Mucosa of descending colon (tissue), 3 donors: ENCODE measurements around the gene ARF1. TPM values are rescaled to one million over a fixed set of nuclear protein-coding genes. Genes with fewer than 3 reads are reported as not detected.

Source experiments
- ATAC-seq: fragments of 200-7000 bp; cut with Tn5 transposase; one replicate; pipeline ENCODE4 v1.9.1; 2020; ENCODE audit warnings: mild to moderate bottlenecking, moderate library complexity
- DNase-seq, 3 donors: peaks; one replicate each; pipeline ENCODE4 v3.0.0-alpha.2; 2020
- H3K36me3 ChIP-seq: fragments of 200-600 bp; one replicate; pipeline ENCODE4 v1.8.0; 2021; ENCODE audit warnings: low read depth, mild to moderate bottlenecking
- H3K4me1 ChIP-seq: fragments of 200-600 bp; one replicate; pipeline ENCODE4 v1.8.0; 2021; ENCODE audit warnings: low read depth, mild to moderate bottlenecking
- H3K4me3 ChIP-seq: fragments of 200-600 bp; one replicate; pipeline ENCODE4 v1.8.0; 2021; ENCODE audit warnings: mild to moderate bottlenecking
- H3K9me3 ChIP-seq: fragments of 200-600 bp; one replicate; pipeline ENCODE4 v1.8.0; 2021; ENCODE audit warnings: mild to moderate bottlenecking
- CTCF ChIP-seq: fragments of 200-600 bp; IDR thresholded peaks from one replicate; pipeline ENCODE4 v1.8.0; 2022; ENCODE audit warnings: antibody characterized with exemption, mild to moderate bottlenecking
- intact Hi-C, 2 donors: fragments of 100-400 bp; cut with DNase I in 1 of 2; cut with micrococcal nuclease in 1 of 2; formaldehyde crosslinking; loops; one replicate each; pipeline versions ENCODE4 v1.11.0 to v1.11.1; 2022; cut with DNase I, micrococcal nuclease
- total RNA-seq, 3 donors: library from RNA; stranded (reverse); fragmentation: NEBNext Ultra II Directional in 2 of 3; extraction: Animal tissue kit (Norgen Biotek cat#: 25700) in 2 of 3; gene quantifications; one replicate each; pipeline versions ENCODE4 v1.2.1 to v1.2.4, GENCODE V29; 2021 to 2023
- donor health status: DM: no; HTN: no; CAD: no; lungs with moderate emphysema.
- donor health status: DM: no; HTN: no; CAD: no.
- donor health status: DM: no; HTN: yes; CAD: no.

ARF1 gene
- total RNA-seq, 3 donors from 2014 or later: 339 to 490 (median 479) TPM

GRCh38 chr1:228117335-228117734 is 34.8 kb downstream of the ARF1 start:
- no peak for TF ChIP-seq CTCF
- Histone ChIP-seq H3K4me3 (no peak overlapping the region), H3K9me3 (no peaks in the 10 kb centered on the region), H3K36me3 (no peaks in the 10 kb centered on the region), H3K4me1 (no peaks in the 10 kb centered on the region)
- intact Hi-C loops: no loop called here
- ATAC-seq (no peak), DNase-seq (no peak)

- ATAC-seq: no peak
- no peak overlapping the region for H3K4me3 ChIP-seq
- no peak for TF ChIP-seq CTCF
- no peak for DNase-seq
- H3K36me3 ChIP-seq: no peaks in the 10 kb centered on the region
- intact Hi-C loops: no loop called here
- H3K4me1 ChIP-seq: no peaks in the 10 kb centered on the region
- no peaks in the 10 kb centered on the region for H3K9me3 ChIP-seq
Observed at GRCh38 chr1:228118040-228118439, 35.5 kb downstream of the ARF1 start.

- ATAC-seq (no peak), DNase-seq (no peak)
- no peaks in the 10 kb centered on the region for H3K36me3 ChIP-seq
- TF ChIP-seq CTCF: no peak
- no peak overlapping the region for H3K4me3 ChIP-seq
- no peaks in the 10 kb centered on the region for H3K9me3 ChIP-seq
- H3K4me1 ChIP-seq: no peaks in the 10 kb centered on the region
- intact Hi-C loops: no loop called here
Observed at GRCh38 chr1:228120351-228120750, 37.8 kb downstream of the ARF1 start.

GRCh38 chr1:228120857-228121489 is 38.5 kb downstream of the ARF1 start:
- ATAC-seq: no peak
- DNase-seq: no peak
- Histone ChIP-seq H3K9me3 (no peaks in the 10 kb centered on the region), H3K4me3 (no peak overlapping the region), H3K36me3 (no peaks in the 10 kb centered on the region), H3K4me1 (no peaks in the 10 kb centered on the region)
- intact Hi-C loops: no loop called here
- no peak for TF ChIP-seq CTCF

GRCh38 chr1:228122921-228123441 is 40.5 kb downstream of the ARF1 start:
- DNase-seq: no peak

More at GRCh38 chr1:228122921-228123441, 40.5 kb downstream of the ARF1 start:
- Histone ChIP-seq H3K4me3 (no peak overlapping the region), H3K9me3 (no peaks in the 10 kb centered on the region), H3K36me3 (no peaks in the 10 kb centered on the region), H3K4me1 (no peaks in the 10 kb centered on the region)
- intact Hi-C loops: no loop called here
- no peak for TF ChIP-seq CTCF
- ATAC-seq: no peak
